Glomerular endothelial cell (primary cell): ENCODE measurements around the gene HS3ST2. TPM values are rescaled to one million over a fixed set of nuclear protein-coding genes. Genes with fewer than 3 reads are reported as not detected.
"Not testable (repeated sequence)": the region's sequence is repeated elsewhere in the genome, so short reads cannot be mapped to it uniquely, and the experiment has no call there.

Source experiments
- DNase-seq: peaks from one replicate; pipeline ENCODE4 v3.0.0-alpha.2; 2011; ENCODE audit warnings: low read depth, low spot score; ENCODE audit errors: extremely low read depth
- total RNA-seq: library from RNA; depleted of rRNA; stranded (reverse); fragments of >200 nt; gene quantifications from 2 replicates; pipeline ENCODE4 v1.2.3, GENCODE V29; 2015

The HS3ST2 gene
- total RNA-seq, 1 donor from 2014 or later = not detected

DNA sequence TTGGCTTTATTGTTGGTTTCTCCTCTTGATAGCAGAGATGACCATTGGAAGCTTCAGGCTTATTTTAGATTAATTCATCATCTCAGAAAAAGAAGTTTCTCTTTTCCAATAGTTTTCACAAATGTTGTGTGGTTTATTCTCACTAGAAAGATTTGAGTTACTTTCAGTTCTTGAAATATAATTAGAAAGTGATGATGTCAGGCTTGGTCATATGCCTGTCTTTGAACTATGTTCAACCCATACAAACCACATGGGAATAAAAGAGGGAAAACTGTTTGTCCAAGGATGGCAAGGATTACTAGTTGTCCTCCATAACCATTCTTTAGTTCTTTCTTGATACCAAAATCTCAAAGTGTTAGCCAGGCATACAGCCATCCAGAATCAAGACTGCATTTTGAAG is 3.7 kb upstream of the HS3ST2 start:
- DNase-seq = no peak

DNA sequence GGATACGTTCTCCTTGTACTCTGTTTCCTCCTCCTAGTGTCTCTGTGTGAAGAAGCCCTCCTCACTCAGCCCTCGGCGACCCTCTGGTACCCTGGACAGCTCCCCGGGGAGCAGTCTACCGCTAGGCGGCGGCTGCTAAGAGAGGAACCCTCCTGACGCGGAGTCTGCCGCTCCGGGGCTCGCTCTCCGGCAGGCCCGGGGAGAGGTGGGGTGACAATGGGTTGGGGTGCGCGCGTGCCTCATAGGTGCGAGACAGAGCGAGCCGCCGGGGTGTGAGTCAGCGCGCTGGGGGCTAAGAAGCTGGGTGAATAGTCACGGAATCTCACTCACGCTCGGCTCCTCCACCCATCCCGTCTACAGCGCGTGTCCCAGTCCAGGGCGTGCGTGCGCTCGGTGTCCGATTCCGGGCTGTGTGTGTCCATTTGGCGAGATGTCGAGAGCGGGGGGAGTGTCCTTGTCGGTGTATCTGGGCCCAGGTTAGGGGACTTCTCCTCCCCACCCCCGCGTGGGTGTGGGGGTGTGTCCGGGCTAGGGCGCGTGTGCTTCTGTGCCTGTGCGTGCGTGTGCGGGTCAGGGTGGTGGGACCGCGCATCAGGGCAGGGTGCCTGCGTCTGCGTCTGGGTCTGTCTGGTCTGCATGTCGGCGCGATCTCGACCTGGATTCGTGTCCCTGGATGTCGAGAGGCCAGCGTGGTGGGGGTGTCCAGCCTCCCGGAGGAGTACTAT is 577 bp upstream of the HS3ST2 start:
- no peak for DNase-seq

DNA sequence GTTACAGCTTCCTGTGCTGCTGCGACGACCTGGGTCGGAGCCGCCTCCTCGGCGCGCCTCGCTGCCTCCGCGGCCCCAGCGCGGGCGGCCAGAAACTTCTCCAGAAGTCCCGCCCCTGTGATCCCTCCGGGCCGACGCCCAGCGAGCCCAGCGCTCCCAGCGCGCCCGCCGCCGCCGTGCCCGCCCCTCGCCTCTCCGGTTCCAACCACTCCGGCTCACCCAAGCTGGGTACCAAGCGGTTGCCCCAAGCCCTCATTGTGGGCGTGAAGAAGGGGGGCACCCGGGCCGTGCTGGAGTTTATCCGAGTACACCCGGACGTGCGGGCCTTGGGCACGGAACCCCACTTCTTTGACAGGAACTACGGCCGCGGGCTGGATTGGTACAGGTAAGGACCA is 746 bp downstream of the HS3ST2 start:
- no peak for DNase-seq

DNA sequence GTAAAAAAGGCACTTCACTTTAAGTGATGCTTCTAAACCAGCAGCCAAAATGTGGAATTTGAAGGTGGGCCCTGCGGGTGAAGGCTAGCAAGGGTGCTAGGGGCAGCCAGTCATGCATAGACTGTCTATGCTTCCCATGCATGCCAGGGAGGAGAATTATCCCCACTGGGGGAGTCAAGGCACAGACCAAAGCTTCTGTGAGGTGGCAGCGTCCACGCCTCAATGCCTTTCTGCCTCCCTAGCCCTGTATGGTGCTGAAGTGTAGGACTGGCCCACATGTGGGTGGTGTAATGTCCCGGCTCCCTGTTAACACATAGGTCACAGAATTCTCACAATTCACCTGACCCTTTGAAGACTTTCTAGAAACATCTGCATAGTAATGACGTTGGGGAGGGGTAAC is 1.9 kb downstream of the HS3ST2 start:
- no peak for DNase-seq

DNA sequence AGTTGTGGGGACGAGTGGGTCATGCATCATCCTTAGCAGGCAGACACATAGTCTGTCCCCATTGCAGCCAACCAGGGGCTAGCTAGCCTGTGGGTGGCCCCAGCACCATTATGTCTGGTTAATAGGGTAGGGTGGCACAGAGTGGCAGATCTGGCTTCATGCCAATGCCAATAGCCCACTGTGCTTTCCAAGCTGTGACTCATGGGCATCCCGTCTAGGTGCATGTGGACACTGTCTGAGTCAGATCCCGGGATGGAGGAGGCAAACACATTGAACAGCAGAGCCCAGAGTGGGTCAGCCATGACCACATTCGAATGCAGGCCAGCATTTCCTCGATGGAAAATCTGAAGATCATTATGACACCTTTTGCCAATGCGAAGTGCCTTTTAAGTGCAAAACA is 2.5 kb downstream of the HS3ST2 start:
- DNase-seq = no peak

DNA sequence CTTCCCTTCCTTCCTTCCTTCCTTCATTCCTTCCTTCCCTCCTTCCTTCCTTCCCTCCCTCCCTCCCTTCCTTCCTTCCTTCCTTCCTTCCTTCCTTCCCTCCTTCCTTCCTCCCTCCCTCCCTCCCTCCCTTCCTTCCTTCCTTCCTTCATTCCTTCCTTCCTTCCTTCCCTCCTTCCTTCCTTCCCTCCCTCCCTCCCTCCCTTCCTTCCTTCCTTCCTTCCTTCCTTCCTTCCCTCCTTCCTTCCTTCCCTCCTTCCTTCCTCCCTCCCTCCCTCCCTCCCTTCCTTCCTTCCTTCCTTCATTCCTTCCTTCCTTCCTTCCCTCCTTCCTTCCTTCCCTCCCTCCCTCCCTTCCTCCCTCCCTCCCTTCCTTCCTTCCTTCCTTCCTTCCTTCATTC is 4.8 kb downstream of the HS3ST2 start:
- not testable (repeated sequence) for DNase-seq

DNA sequence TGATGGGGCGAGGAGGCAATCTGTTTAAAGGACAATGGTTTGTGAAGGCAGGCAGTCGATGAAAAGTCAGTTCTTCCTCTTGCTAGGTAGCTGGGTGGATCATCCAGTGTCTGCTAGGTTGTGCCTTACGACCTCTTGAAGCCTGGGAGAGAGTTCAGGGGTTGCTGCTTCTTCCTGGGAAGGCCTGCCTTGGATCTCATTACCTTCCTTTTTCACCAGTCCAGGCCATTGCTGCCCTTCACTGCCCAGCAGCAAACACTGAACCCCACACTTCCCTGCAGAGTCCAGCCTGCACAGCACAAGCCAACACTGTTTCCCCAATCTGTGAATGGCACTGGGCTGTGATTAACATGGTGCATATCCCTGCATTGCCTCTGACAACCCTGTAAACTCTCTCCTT is 24.7 kb downstream of the HS3ST2 start:
- no peak for DNase-seq

DNA sequence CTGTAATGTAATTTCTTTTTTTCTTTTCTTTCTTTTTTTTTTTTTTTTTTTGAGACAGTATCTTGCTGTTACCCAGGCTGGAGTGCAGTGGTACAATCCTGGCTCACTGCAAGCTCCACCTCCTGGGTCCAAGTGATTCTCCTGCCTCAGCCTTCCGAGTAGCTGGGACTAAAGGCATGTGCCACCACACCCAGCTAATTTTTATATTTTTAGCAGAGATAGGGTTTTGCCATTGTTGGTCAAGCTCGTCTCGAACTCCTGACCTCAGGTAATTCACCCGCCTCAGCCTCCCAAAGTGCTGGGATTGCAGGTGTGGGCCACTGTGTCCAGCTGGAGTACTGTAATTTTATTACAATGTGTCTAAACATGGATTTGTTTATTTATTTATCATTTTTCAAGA is 28.1 kb downstream of the HS3ST2 start:
- DNase-seq = not testable (repeated sequence)

DNA sequence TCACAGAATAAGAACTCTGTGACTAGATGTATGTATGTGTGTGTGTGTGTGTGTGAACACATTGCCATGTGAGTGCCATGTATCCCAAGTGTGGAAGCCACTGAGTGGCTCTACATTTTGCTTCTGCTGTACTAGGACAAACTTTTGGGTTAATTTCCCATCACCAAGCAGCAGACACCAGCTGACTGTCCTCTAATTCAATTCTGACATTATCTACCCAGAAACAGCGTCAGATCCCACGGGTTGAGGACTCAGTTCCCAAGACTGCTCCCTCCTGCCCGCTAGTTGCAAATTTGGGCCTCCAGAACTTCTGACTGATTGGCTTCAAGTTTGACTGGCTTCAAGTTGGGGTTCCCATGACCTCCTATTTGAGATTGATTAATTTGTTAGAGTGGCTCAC is 29.2 kb downstream of the HS3ST2 start:
- DNase-seq = no peak

DNA sequence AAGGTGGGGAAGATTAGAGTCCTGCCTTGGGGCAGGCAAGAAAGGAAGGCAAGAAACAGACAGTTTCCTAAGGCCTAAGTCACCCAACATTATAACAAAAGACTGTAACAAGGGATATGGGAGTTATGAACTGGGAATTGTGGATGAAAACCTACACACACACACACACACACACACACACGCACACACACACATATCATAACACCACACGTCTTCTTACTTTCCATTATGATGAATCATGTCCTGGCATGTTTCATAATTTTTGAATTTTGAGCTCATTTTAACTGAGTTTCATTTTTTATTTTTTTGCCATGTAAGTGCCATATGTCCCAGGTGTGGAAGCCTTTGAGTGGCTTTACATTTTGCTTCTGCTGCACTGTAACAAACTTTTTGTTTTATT is 29.9 kb downstream of the HS3ST2 start:
- no peak for DNase-seq

DNA sequence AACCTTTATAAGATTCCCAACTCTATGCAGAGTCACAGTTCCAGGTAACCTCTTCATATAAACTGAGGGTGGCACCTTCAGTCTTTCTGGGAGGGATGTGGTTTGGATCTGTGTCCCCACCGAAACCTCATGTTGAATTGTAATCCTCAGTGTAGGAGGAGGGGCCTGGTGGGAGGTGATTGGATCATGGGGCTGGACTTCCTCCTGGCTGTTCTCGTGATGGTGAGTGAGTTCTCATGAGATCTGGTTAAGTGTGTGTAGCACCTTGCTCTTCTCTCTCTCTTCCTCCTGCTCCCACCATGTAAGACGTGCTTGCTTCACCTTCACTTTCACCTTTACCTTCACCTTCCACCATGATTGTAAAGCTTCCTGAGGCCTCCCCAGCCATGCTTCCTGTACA is 30.5 kb downstream of the HS3ST2 start:
- DNase-seq = no peak

DNA sequence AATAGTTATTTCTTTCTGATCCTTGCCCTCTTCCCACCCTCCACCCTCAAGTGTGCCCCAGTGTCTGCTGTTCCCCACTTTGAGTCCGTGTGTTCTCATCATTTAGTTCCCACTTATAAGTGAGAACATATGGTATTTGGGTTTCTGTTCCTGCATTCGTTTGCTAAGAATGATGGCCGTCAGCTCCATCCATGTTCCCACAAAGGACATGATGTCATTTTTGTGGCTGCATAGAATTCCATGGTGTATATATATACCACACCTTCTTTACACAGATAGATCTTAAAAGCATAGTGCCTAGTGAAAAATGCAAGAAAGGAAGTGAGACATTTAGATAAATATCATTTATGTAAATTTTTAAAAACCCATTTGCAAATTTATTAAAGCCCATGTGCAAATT is 33.1 kb downstream of the HS3ST2 start:
- DNase-seq = no peak

DNA sequence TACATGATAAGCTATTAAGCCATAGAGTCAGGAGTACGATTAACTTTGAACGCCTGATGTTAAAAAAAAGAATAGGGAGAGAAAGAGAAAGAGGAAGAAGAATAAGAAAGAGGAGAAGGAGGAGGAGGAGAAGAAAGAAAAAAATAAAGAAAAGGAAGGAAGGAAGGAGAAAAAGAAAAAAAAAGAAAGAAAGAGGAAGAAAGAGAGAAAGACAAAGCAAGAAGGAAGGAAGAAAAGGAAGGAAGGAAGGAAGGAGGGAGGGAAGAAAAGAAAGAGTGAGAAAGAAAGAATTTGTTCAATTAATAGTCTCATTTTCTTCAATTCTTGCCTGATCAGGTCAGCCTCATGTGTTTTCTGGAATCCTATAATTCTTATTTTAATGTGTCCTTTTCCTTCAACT is 33.7 kb downstream of the HS3ST2 start:
- no peak for DNase-seq

DNA sequence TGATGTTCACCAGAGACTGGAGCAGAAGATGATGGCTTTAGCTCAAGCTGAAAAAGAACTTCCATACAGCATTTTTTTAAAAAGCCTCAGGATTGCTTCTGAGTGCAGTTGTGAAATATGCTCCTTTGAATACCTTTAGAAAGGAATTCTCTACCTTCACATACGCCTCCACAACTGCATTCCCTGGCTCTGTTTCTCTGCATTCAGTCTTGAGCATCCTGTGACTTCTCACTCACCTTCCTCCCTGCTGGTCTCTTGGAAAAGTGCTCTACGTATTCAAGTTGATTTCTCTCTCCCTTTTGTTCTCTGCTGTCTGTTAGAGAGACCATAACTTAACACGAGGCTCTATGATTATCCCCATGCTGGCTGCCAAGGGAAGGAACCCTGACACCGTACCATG is 34.5 kb downstream of the HS3ST2 start:
- no peak for DNase-seq

DNA sequence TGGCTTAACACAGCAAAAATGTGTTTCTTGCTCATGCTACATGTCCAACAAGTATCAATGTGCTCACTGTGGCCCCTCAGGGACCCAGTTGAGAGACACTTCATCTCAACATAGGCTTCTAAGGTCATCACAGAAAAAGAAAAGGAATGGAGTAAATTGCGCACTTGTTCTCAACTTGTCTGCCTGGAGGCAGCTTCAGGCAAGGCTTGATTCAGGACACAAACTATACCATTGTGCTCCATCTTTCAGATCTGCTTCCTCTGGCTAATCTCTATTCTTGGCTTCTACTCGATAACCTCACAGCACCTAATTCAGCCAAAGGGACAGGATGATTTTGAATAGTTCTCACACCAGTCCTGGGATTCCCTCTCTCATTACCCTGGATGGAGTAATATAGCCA is 35.6 kb downstream of the HS3ST2 start:
- DNase-seq = no peak

DNA sequence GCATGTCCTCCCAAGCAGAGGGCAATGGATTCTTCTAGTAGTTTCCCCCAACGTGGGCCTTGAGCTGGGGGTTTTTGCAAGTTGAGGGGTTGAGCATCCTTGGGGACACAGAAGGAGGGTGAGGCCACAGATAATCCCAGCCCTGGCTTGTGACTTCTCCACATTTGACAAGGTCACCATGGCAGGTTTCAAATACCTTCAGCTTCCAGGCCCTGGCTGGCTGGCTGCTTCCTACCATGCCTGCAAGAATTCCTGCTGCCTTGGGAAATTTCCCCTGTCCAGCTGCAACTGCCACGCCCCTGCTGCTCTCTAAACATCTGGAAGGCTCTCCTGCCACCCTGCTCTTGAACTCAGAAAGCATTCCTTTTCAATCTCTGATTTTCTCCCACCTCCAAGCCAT is 41.3 kb downstream of the HS3ST2 start:
- no peak for DNase-seq

DNA sequence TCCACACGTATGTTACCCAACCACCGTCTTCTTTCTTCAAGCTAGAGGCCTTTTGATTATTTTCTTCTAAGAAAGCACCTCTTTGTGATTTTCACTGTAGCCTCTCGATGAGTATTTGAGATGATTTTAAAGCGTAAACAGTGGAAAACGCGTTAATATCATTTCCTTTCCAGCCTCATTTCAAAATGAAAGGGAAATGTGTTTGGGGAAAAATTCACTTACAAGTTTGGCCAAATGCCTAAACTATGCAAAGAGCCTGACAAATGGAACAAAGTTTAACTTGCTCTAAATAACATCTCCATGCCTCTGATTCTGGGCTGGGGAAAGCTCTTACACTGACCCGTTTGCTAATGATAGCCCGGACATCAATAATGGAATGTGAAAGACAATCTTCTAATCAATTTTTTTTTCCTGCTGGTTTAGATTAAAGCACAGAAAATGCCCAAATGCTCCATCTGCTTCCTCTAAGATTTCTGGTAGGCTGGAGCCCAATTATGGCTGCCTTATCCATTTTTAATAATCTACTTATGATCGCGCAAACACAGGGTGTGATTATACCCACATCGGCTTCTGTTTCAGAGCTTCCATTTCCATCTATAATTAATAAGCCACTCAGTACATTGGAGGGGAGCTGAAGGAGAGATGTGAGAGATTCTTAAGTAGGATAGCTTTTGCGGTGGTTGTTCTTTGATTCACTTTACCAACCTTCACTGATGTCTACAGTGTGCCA is 43.5 kb downstream of the HS3ST2 start:
- DNase-seq = no peak

DNA sequence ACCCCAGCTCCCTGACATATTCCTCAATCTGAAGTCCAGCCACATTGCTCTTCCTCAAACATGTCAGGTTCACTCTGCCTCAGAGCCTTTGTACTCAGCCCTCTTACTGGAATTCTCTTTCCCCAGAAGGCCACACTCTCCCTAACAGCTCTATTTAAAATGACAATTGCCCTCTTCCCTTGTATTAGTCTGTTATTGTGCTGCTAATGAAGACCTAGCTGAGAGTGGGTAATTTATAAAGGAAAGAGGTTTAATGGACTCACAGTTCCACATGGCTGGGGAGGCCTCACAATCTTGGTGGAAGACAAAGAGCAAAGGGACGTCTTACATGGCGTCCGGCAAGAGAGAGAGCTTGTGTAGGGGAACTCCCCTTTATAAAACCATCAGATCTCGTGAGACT is 46.0 kb downstream of the HS3ST2 start:
- no peak for DNase-seq

DNA sequence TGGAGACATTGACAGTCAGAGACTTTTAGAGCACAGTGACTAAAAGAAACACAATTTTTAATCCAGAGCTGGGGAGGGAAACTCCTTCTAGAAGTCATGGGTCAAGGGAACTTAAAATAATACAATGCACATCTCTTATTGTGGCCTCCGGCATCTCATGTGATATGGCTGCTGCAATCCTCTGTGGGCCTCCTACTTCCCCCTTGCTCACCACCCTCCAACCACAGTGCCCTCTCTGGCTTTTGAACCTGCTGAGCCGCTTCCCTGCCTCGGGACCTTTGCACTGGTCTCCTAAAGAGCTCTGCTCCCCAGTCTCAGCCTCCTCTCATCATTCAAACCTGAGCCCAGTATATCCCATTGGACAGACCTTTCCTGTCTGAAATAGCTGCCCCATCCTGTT is 47.6 kb downstream of the HS3ST2 start:
- no peak for DNase-seq

DNA sequence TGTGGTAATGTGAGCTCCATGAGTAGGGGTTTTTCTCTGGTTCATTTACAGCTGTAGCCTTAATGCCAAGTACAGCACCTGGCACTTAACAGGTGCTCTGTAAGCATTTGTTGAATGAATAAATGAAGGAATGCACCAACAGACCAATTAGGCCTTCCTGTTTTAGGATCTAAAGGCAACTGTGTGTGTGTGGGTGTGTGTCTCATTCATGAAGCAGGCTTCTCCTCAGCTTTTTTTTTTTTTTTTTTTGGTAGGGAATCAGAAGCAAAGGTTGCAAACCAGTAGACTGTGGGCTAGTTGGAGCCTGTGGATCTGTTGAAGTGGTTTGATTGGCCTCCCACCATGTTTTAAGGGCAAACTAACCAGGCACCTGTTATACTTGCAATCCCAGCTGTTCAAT is 48.1 kb downstream of the HS3ST2 start:
- no peak for DNase-seq

DNA sequence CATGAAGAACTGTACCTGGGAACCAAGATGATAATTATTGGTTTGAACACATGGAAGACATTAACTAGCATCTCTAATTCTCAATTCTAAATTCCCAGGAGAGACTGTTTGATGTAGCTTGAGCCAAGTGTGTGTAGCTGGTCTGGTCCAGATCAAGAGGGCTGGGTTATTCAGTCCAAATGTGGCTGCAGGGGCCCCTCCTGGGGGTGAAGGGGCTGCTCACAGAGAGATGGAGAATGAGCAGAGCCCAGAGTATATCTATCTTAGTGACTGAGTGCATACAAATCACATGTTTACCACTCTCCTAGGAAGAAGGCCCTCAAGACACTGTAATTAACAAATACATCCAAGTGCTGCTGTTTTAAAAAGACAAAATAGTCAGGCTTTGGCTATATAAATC is 50.4 kb downstream of the HS3ST2 start:
- no peak for DNase-seq

DNA sequence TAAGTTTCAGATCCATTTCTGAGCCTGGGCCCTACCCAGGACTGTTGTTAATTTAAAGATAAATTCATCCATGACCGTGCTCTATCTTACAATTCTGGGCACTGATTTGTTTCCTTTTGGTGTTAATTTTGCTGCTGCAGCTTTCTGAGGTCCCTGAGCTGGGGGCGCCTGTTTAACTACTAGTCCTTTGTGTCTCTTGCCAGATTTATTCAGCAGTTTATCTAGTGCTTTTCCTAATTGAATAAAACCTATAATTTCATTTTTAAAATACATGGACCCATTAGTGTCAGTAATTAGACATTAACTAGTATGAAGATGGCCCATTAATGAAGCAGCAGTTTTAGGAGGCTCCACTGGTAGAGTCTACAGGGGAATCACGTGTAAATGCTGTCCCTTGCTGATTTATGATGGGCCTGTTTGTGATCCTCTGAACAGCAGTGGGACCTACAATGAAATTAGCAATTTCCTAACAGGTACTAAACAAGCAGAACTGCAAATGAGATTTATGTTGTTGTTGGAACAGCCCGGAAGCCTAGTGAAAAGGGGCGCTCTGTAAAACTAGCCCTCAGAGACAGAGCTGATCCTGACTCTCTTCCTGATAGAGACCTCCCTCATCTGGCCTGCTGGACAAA is 54.7 kb downstream of the HS3ST2 start:
- DNase-seq = no peak
